Measurements from ENCODE around the gene SNRK. TPM values are rescaled to one million over a fixed set of nuclear protein-coding genes. Genes with fewer than 3 reads are reported as not detected.

SNRK gene
- total and polyA plus RNA-seq, 2 experiments from 2014 or later: 5.5 to 18.8 TPM

DNA sequence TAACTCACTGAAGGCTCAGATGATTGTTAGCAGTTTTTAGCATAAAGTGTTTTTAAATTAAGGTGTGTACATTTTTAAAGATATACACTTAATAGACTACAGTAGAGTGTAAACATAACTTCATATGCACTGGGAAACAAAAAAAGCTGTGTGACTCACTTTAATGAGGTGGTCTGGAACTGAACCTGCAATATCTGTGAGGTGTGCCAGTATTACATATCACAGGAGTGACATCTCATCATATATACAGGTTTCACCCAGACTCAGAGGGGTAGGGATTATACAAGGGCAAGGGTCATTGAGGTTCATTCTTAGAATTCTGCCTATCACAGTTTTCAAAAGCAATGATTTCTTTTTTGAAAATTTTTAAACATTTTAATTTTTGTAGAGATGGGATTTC lies 7.3 kb upstream of the SNRK start:
- Histone ChIP-seq H3K4me1 (ENCODE audit: insufficient read depth) (no peaks in the 10 kb centered on the region), H4K20me1 (replicated peaks; ENCODE audit: insufficient read depth) (no peaks in the 10 kb centered on the region), H3K4me2 (no peak overlapping the region), H3K9me2 (ENCODE audit: insufficient read depth) (0 out of 2 replicates have a peak, but pooled peaks cover 12% of the 10 kb centered on the region), H3K27ac (ENCODE audit: low read depth) (no peak overlapping the region), H3K79me2 (replicated peaks; ENCODE audit: insufficient read depth) (no peaks in the 10 kb centered on the region), H3K27me3 (ENCODE audit: insufficient read depth) (no peaks in the 10 kb centered on the region), H3F3A (replicated peaks; ENCODE audit: low read depth) (no peaks in the 10 kb centered on the region), H2AFZ (no peak overlapping the region), H3K4me3 (no peak overlapping the region), H3K36me3 (ENCODE audit: insufficient read depth) (no peaks in the 10 kb centered on the region)
- Mint-ChIP-seq H3K4me3 (no peak overlapping the region), H3K27me3 (ENCODE audit: insufficient read depth, low read depth, poor library complexity) (peaks cover 5% of the 10 kb centered on the region), H3K27ac (no peak overlapping the region), H3K4me1 (peaks cover 3% of the 10 kb centered on the region; the same call in 1 of the 3 replicates), H3K9me3 (no peaks in the 10 kb centered on the region), H3K36me3 (ENCODE audit: low read depth) (no peaks in the 10 kb centered on the region)
- DNase-seq (ENCODE audit: low spot score) (no peak), ATAC-seq (no peak)
- TF ChIP-seq, protein P1, sequence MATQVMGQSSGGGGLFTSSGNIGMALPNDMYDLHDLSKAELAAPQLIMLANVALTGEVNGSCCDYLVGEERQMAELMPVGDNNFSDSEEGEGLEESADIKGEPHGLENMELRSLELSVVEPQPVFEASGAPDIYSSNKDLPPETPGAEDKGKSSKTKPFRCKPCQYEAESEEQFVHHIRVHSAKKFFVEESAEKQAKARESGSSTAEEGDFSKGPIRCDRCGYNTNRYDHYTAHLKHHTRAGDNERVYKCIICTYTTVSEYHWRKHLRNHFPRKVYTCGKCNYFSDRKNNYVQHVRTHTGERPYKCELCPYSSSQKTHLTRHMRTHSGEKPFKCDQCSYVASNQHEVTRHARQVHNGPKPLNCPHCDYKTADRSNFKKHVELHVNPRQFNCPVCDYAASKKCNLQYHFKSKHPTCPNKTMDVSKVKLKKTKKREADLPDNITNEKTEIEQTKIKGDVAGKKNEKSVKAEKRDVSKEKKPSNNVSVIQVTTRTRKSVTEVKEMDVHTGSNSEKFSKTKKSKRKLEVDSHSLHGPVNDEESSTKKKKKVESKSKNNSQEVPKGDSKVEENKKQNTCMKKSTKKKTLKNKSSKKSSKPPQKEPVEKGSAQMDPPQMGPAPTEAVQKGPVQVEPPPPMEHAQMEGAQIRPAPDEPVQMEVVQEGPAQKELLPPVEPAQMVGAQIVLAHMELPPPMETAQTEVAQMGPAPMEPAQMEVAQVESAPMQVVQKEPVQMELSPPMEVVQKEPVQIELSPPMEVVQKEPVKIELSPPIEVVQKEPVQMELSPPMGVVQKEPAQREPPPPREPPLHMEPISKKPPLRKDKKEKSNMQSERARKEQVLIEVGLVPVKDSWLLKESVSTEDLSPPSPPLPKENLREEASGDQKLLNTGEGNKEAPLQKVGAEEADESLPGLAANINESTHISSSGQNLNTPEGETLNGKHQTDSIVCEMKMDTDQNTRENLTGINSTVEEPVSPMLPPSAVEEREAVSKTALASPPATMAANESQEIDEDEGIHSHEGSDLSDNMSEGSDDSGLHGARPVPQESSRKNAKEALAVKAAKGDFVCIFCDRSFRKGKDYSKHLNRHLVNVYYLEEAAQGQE (IDR thresholded peaks at IDR 0.05; ENCODE audit: unreplicated experiment): no peak
- TF ChIP-seq, protein P2, sequence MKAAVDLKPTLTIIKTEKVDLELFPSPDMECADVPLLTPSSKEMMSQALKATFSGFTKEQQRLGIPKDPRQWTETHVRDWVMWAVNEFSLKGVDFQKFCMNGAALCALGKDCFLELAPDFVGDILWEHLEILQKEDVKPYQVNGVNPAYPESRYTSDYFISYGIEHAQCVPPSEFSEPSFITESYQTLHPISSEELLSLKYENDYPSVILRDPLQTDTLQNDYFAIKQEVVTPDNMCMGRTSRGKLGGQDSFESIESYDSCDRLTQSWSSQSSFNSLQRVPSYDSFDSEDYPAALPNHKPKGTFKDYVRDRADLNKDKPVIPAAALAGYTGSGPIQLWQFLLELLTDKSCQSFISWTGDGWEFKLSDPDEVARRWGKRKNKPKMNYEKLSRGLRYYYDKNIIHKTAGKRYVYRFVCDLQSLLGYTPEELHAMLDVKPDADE (IDR thresholded peaks at IDR 0.05): no peak
- no peak for TF ChIP-seq STAT1 (IDR thresholded peaks at IDR 0.05; ENCODE audit: unreplicated experiment)
- no peak for TF ChIP-seq EZH2 (IDR thresholded peaks at IDR 0.05; ENCODE audit: low read depth, unreplicated experiment)
- no peak for TF ChIP-seq JUNB (IDR thresholded peaks at IDR 0.05; ENCODE audit: unreplicated experiment)
- no peak for TF ChIP-seq POLR2AphosphoS5 (IDR thresholded peaks at IDR 0.05; ENCODE audit: low read depth)

DNA sequence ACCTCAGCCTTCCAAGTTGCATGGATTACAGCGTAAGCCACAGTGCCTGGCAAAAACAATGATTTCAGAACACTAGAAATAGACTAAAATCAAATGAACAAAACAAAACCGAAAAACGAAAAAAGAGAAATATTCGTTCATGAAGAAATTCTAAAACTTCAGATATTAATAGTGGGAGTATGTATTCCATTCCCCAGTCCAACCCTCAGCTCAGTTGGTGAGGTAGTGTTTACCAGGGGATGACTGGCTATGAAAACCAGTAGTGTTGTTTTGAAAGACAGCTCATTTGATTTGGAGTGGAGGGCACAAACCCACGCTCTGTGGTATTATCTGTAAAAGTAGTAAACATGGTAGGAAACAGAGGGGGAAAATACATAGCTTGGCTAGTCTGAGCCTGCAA lies 6.8 kb upstream of the SNRK start:
- Histone ChIP-seq H3K4me1 (ENCODE audit: insufficient read depth) (no peaks in the 10 kb centered on the region), H3K9me2 (ENCODE audit: insufficient read depth) (0 out of 2 replicates have a peak, but pooled peaks cover 8% of the 10 kb centered on the region), H2AFZ (peak overlapping the region; percentile 16; the same call in 1 of the 2 replicates), H3K36me3 (ENCODE audit: insufficient read depth) (no peaks in the 10 kb centered on the region), H4K20me1 (replicated peaks; ENCODE audit: insufficient read depth) (no peaks in the 10 kb centered on the region), H3K79me2 (replicated peaks; ENCODE audit: insufficient read depth) (no peaks in the 10 kb centered on the region), H3K27me3 (ENCODE audit: insufficient read depth) (no peaks in the 10 kb centered on the region), H3K4me2 (no peak overlapping the region), H3K27ac (ENCODE audit: low read depth) (no peak overlapping the region), H3F3A (replicated peaks; ENCODE audit: low read depth) (no peaks in the 10 kb centered on the region), H3K4me3 (no peak overlapping the region)
- DNase-seq (ENCODE audit: low spot score) (no peak), ATAC-seq (no peak)
- Mint-ChIP-seq H3K4me1 (peaks cover 3% of the 10 kb centered on the region; the same call in 1 of the 3 replicates), H3K27ac (no peak overlapping the region), H3K9me3 (no peaks in the 10 kb centered on the region), H3K36me3 (ENCODE audit: low read depth) (no peaks in the 10 kb centered on the region), H3K4me3 (no peak overlapping the region), H3K27me3 (ENCODE audit: insufficient read depth, low read depth, poor library complexity) (peaks cover 5% of the 10 kb centered on the region)
- no peak for TF ChIP-seq POLR2AphosphoS5 (IDR thresholded peaks at IDR 0.05; ENCODE audit: low read depth)
- TF ChIP-seq, protein P3, sequence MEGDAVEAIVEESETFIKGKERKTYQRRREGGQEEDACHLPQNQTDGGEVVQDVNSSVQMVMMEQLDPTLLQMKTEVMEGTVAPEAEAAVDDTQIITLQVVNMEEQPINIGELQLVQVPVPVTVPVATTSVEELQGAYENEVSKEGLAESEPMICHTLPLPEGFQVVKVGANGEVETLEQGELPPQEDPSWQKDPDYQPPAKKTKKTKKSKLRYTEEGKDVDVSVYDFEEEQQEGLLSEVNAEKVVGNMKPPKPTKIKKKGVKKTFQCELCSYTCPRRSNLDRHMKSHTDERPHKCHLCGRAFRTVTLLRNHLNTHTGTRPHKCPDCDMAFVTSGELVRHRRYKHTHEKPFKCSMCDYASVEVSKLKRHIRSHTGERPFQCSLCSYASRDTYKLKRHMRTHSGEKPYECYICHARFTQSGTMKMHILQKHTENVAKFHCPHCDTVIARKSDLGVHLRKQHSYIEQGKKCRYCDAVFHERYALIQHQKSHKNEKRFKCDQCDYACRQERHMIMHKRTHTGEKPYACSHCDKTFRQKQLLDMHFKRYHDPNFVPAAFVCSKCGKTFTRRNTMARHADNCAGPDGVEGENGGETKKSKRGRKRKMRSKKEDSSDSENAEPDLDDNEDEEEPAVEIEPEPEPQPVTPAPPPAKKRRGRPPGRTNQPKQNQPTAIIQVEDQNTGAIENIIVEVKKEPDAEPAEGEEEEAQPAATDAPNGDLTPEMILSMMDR (conservative IDR thresholded peaks at IDR 0.05; ENCODE audit: low read depth in 2 of 2): no peak
- no peak for TF ChIP-seq EZH2 (IDR thresholded peaks at IDR 0.05; ENCODE audit: low read depth, unreplicated experiment)
- TF ChIP-seq CREB1 (CRISPR knock-in tag; IDR thresholded peaks at IDR 0.05; ENCODE audit: low read depth): no peak
- no peak for TF ChIP-seq NANOG (IDR thresholded peaks at IDR 0.05; ENCODE audit: borderline replicate concordance)
- no peak for TF ChIP-seq ZNF114 (CRISPR knock-in tag; IDR thresholded peaks at IDR 0.05)
- TF ChIP-seq JUNB (IDR thresholded peaks at IDR 0.05; ENCODE audit: unreplicated experiment): no peak
- TF ChIP-seq ZNF331 (CRISPR knock-in tag; IDR thresholded peaks at IDR 0.05; ENCODE audit: low read depth): no peak
- TF ChIP-seq STAT1 (IDR thresholded peaks at IDR 0.05; ENCODE audit: unreplicated experiment): no peak
- TF ChIP-seq, protein P2 (IDR thresholded peaks at IDR 0.05): no peak
- TF ChIP-seq EZH2phosphoT487 (IDR thresholded peaks at IDR 0.05; ENCODE audit: unreplicated experiment): no peak

Data from GM23338 (cell line).